HG02798 (cell line): ENCODE measurements around the gene TMEM150A.
A peak's percentile ranks its signal among the peaks of the same experiment; 100 is the strongest.
"Not testable (repeated sequence)": the region's sequence is repeated elsewhere in the genome, so short reads cannot be mapped to it uniquely, and the experiment has no call there.

Experiments used
- ATAC-seq: cut with Tn5 transposase; IDR thresholded peaks from one replicate; pipeline ENCODE4 v1.9.1; 2021; ENCODE audit warnings: mild to moderate bottlenecking; ENCODE audit not compliant: unreplicated experiment, poor library complexity

The TMEM150A gene

GRCh38 chr2:85577386-85578242 lies 24.9 kb downstream of the TMEM150A start, which contains the start of gene VAMP8:
TSS of gene VAMP8 (plus strand) at chr2:85577586. CDS start at chr2:85577647, 61 bp downstream.
- ATAC-seq, result peak; percentile 67

DNA sequence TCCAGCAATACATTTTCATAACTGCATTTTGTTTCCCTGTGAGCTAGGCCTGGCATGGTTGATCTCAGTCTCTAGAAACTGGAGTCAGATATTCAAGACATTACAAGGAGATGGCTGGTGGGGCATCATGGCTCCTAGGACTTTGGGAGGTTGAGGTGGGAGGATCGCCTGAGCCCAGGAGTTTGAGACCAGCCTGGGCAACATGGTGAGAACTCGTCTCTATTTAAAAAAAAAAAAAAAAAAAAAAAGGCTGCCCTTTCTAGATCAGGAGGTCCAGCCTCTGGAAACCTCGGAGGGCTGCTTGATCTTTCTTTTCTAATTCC lies 25.5 kb downstream of the TMEM150A start:
- no peak for ATAC-seq

- ATAC-seq, result no peak
Measured at GRCh38 chr2:85575739-85576138, 26.8 kb downstream of the TMEM150A start.

- ATAC-seq, result no peak
Measured at GRCh38 chr2:85566265-85566664, 36.2 kb downstream of the TMEM150A start.

DNA sequence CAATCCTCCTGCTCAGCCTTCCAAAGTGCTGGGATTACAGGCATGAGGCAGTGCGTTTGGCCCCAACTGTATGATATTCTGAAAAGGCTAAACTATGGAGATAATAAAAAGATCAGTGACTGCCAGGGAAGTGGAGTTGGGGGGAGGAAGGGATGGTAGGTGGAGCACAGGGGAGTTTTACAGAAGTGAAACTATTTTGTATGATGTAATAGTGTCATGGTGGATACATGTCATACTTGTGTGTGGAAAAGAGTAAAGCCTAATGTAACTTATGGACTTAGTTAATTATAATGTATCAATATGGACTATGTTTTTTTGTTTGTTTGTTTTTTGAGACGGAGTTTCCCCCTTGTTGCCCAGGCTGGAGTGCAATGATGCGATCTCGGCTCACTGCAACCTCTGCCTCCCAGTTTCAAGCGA lies 38.3 kb downstream of the TMEM150A start:
- ATAC-seq, result no peak

GRCh38 chr2:85561280-85562212 lies 41.0 kb downstream of the TMEM150A start, which contains the start of gene GGCX:
TSS of gene GGCX (minus strand) at chr2:85561493. CDS start at chr2:85561428, 65 bp downstream.
- peak; percentile 93 for ATAC-seq

DNA sequence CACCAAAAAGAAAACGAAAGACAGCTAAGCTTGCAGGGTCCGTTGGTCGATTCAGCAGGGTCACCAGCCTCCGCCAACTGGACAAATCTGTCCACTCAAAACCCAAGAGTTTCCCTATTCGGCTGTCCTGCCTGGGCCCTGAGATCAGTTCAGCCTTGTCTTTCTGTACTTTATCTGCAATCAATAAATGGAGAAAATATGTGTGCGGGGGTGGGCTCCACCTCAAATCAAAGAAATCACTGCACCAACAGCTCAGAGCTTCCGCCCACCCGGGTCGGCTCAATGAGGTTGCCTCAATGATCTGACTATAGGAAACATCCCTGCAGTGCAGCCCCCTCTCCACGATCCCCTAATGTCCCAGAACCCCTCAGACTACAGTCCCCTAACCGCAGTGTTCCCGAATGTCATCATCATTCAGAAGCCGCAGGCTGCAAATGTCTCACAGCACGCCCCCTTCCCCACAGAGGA lies 41.7 kb downstream of the TMEM150A start:
- peak; percentile 14 for ATAC-seq

DNA sequence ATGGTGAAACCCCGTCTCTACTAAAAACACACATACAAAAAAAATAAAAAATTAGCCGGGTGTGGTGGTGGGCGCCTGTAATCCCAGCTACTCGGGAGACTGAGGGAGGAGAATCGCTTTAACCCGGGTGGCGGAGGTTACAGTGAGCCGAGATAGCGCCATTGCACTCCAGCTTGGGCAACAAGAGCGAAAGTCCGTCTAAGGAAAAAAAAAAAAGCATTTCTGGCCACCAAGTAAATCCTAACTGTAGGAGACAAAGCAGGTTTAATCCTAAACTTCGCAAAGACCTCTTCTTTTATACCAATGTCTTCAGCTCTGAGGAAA lies 42.1 kb downstream of the TMEM150A start:
- not testable (repeated sequence) for ATAC-seq

DNA sequence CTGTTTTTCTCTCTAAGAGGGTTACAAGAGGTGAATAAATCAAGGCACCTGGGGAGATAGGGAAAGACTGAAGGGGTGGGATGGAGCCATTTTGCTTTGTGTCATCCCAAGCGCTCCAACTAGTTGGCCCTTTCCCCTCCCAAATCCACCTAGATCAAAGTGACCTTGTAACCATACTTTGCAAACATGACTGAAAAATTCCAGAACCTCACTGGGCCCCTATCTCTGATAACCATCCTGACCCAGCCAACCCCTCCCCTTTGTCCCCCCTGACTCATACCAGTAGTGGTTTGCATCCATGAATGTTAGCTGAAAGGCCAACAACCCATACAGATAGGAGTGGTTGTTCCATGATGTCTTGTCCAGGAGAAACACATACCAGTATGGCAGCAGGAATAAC lies 44.3 kb downstream of the TMEM150A start:
- no peak for ATAC-seq

DNA sequence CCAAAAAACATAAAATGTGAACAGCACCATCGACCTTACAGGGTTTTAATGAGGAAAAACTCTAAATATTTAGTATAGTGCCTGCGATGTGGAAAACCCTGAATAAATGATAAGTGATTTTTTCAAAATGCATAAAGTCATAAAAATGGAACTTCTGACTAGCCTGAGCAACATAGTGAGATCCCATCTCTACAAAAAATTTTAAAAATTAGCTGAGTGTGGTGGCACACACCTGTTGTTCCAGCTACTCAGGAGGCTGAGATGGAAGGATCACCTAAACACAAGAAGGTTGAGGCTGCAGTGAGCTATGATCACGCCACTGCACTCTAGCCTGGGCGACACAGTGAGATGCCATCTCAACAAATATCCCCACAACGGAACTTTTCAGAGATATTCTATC lies 45.4 kb downstream of the TMEM150A start:
- ATAC-seq, result no peak

DNA sequence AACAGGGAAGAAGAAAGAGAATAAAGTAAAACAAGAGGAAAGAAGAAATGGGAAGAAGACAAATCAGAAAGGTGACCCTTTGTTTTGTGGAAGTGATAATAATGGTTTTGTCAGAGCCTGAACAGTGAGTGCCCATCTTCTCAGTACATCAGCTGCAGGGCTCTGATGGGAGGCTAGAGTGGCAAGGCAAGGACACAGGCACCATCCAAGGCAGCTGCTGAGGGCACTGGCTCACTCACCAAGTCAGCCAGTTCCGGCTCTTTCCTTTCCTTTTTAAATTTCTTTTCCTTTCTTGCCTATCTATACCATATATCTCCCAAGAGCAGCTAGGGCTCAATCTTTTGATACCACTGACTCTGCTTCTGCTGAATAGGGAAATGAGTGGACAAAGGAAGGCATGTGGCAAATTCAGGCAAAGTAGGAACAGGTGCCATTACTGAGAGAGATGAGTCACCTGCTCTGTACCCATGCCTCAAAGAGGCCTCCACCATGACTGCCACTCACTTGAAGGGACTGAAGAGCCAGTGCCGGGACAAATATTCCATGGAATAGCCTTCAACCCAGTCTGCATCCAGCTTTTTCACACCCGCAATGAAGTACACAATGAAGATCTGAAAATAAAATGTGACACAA lies 47.4 kb downstream of the TMEM150A start:
- ATAC-seq, result no peak

- no peak for ATAC-seq
Measured at GRCh38 chr2:85553184-85553583, 49.3 kb downstream of the TMEM150A start.

GRCh38 chr2:85551698-85552678 lies 50.5 kb downstream of the TMEM150A start:
- ATAC-seq, result peak; percentile 77

GRCh38 chr2:85550486-85550885 lies 52.0 kb downstream of the TMEM150A start:
- ATAC-seq, result no peak

GRCh38 chr2:85549826-85550225 lies 52.7 kb downstream of the TMEM150A start:
- no peak for ATAC-seq

DNA sequence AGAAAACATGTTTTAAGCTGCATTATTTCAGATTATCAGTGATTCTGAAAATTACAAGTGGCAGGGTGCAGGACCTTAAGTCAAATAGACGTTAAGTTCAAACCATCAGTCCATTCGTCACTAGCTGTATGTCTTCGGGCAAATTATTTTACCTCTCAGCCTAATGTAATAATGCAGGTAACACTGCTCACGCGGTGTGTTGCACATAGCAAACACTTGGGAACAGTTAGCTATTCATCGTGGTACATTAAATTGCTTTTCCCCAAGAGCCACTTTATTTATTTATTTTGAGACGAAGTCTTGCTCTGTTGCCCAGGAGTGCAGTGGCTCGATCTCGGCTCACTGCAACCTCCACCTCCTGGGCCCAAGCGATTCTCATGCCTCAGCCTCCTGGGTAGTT lies 53.4 kb downstream of the TMEM150A start:
- no peak for ATAC-seq

DNA sequence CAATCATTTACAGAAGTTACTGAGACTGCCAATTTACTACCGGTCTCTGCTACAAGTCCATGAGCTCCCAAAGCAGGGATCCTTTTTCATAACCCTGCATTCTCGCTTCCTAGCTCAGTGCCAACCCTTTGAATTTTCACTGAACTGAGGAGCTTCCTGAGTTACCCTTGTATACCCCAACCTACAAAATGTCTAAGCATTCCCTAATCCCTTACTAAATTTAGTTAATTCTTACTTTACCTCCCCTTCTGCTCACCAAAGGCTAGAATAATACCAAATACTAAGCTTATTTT lies 53.9 kb downstream of the TMEM150A start:
- no peak for ATAC-seq
